ENCODE data around the gene SIPA1L3.

Gene SIPA1L3

DNA sequence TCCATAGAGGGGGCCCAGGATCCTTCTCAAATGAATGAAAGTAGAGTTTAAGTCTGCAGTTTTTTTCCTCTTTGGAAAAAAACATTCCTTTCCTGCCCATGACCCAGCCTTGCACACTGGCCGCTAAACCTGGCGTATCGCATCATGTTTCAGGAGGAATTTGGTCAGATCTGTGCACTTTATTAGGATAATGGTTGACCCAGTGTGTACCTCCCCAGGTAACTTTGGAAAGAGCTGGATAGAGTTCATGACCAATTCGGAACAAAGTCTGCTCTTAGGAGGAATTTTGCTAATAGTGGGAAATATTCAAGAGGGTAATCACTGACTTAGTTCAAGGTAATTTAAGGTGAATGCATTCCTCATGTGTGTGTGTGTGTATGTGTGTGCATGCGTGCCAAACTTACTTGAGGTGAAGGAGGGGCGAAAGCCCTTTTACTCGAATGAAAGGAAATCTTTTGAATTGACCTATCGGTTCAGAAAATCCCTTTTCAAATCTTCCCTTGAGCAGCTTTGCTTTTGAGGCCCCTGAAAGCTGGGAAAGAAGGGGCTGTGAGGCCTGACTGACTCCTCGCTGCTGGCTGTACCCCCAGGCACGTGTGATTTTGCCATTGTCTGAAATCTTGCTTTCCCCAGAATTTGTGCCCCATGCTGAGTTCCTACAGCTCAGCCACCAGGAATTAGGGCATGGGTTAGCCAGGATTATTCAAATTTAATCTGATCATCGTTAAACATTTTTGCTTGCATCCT, 46.3 kb downstream of the SIPA1L3 start:
- H3K4me3 ChIP-seq (ENCODE audit: insufficient read depth, low read length, poor library complexity, severe bottlenecking): no peak overlapping the region
- H3K4me2 ChIP-seq (ENCODE audit: low read depth, low read length, poor library complexity, severe bottlenecking): peak overlapping the region; percentile 43
- 0 out of 2 replicates have a peak, but pooled peaks cover 4% of the 10 kb centered on the region for H3K9me3 ChIP-seq (ENCODE audit: insufficient read depth, low read length)
- H3K9ac ChIP-seq (ENCODE audit: low read length): peak overlapping the region; percentile 34
- peaks cover 8% of the 10 kb centered on the region for H3K36me3 ChIP-seq (ENCODE audit: low read length)
- H3K79me2 ChIP-seq (ENCODE audit: insufficient read depth, low read length): peaks cover 99% of the 10 kb centered on the region
- no peaks in the 10 kb centered on the region for H4K20me1 ChIP-seq (ENCODE audit: low read depth, low read length)
- H3K27me3 ChIP-seq (ENCODE audit: low read length): no peaks in the 10 kb centered on the region
- H2AFZ ChIP-seq (ENCODE audit: low read depth, low read length, severe bottlenecking): no peak overlapping the region
- TF ChIP-seq, protein P1, sequence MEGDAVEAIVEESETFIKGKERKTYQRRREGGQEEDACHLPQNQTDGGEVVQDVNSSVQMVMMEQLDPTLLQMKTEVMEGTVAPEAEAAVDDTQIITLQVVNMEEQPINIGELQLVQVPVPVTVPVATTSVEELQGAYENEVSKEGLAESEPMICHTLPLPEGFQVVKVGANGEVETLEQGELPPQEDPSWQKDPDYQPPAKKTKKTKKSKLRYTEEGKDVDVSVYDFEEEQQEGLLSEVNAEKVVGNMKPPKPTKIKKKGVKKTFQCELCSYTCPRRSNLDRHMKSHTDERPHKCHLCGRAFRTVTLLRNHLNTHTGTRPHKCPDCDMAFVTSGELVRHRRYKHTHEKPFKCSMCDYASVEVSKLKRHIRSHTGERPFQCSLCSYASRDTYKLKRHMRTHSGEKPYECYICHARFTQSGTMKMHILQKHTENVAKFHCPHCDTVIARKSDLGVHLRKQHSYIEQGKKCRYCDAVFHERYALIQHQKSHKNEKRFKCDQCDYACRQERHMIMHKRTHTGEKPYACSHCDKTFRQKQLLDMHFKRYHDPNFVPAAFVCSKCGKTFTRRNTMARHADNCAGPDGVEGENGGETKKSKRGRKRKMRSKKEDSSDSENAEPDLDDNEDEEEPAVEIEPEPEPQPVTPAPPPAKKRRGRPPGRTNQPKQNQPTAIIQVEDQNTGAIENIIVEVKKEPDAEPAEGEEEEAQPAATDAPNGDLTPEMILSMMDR (IDR thresholded peaks at IDR 0.05; ENCODE audit: insufficient read depth, low read length, poor library complexity, severe bottlenecking): no peak
- no peak for TF ChIP-seq EZH2phosphoT487 (conservative IDR thresholded peaks at IDR 0.05; ENCODE audit: low read length)
- no peaks in the 10 kb centered on the region for H3K9me2 ChIP-seq (replicated peaks; ENCODE audit: insufficient read depth, low read length)
- peak overlapping the region; percentile 86 for H3K27ac ChIP-seq (ENCODE audit: low read depth, low read length)
- peaks cover 49% of the 10 kb centered on the region for H3F3A ChIP-seq (ENCODE audit: insufficient read depth)

DNA sequence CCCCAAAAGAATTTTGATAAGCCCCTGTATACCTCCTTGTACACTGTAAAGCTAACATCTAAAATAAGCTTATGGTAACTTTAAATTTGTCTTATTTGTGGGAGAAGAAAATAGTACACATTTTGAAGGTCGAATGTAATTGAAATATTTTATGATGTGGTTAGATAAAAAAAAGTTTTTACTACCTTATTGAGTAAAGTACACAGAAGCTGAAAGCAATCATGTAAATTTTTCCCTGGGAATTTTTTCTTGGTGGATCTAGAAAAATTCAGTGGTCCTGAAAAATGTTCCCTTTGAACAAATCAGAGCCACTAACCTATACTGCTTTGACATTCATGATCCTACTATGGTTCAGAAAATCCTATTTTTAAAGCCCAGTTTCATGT, 46.9 kb downstream of the SIPA1L3 start:
- Histone ChIP-seq H3K9ac (ENCODE audit: low read length) (peak overlapping the region; percentile 34), H3K27ac (ENCODE audit: low read depth, low read length) (peak overlapping the region; percentile 86), H3K36me3 (ENCODE audit: low read length) (peaks cover 14% of the 10 kb centered on the region), H3K9me3 (ENCODE audit: insufficient read depth, low read length) (0 out of 2 replicates have a peak, but pooled peaks cover 4% of the 10 kb centered on the region), H2AFZ (ENCODE audit: low read depth, low read length, severe bottlenecking) (no peak overlapping the region), H4K20me1 (ENCODE audit: low read depth, low read length) (no peaks in the 10 kb centered on the region), H3K4me2 (ENCODE audit: low read depth, low read length, poor library complexity, severe bottlenecking) (peak overlapping the region; percentile 43), H3K4me3 (ENCODE audit: insufficient read depth, low read length, poor library complexity, severe bottlenecking) (no peak overlapping the region), H3K27me3 (ENCODE audit: low read length) (no peaks in the 10 kb centered on the region), H3K9me2 (replicated peaks; ENCODE audit: insufficient read depth, low read length) (no peaks in the 10 kb centered on the region), H3F3A (ENCODE audit: insufficient read depth) (peaks cover 54% of the 10 kb centered on the region), H3K79me2 (ENCODE audit: insufficient read depth, low read length) (peaks cover 99% of the 10 kb centered on the region)
- no peak for TF ChIP-seq EZH2phosphoT487 (conservative IDR thresholded peaks at IDR 0.05; ENCODE audit: low read length)
- TF ChIP-seq, protein P1 (IDR thresholded peaks at IDR 0.05; ENCODE audit: insufficient read depth, low read length, poor library complexity, severe bottlenecking): no peak

DNA sequence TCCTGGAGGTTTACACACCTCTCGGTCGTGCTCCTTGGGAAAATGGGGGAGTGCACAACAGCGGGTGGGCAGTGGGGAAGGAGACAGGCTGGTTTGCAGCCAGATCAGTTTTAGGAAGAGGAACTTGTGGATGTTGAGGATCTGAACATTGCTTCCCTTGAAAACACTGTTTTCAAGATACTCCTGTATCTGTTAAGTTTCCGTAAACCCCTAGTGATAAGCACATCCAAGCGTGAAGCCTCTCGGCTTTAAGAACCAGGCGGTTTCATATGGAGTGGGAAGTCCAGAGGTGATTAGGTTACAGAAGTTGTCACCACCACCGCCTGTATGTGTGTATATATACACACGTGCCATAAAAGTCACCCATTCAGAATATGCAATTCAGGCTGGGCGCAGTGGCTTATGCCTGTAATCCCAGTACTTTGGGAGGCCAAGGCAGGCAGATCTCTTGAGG, 47.4 kb downstream of the SIPA1L3 start:
- peaks cover 60% of the 10 kb centered on the region for H3F3A ChIP-seq (ENCODE audit: insufficient read depth)
- no peak overlapping the region for H2AFZ ChIP-seq (ENCODE audit: low read depth, low read length, severe bottlenecking)
- H3K4me3 ChIP-seq (ENCODE audit: insufficient read depth, low read length, poor library complexity, severe bottlenecking): no peak overlapping the region
- H3K27me3 ChIP-seq (ENCODE audit: low read length): no peaks in the 10 kb centered on the region
- TF ChIP-seq, protein P1 (IDR thresholded peaks at IDR 0.05; ENCODE audit: insufficient read depth, low read length, poor library complexity, severe bottlenecking): no peak
- no peak for TF ChIP-seq EZH2phosphoT487 (conservative IDR thresholded peaks at IDR 0.05; ENCODE audit: low read length)
- H3K9me3 ChIP-seq (ENCODE audit: insufficient read depth, low read length): 0 out of 2 replicates have a peak, but pooled peaks cover 4% of the 10 kb centered on the region
- peak overlapping the region; percentile 34 for H3K9ac ChIP-seq (ENCODE audit: low read length)
- H3K27ac ChIP-seq (ENCODE audit: low read depth, low read length): peak overlapping the region; percentile 86
- H3K4me2 ChIP-seq (ENCODE audit: low read depth, low read length, poor library complexity, severe bottlenecking): peak overlapping the region; percentile 43
- H3K36me3 ChIP-seq (ENCODE audit: low read length): peaks cover 14% of the 10 kb centered on the region
- peaks cover 99% of the 10 kb centered on the region for H3K79me2 ChIP-seq (ENCODE audit: insufficient read depth, low read length)
- H3K9me2 ChIP-seq (replicated peaks; ENCODE audit: insufficient read depth, low read length): no peaks in the 10 kb centered on the region
- H4K20me1 ChIP-seq (ENCODE audit: low read depth, low read length): no peaks in the 10 kb centered on the region

Data from SU-DHL-6 (cell line).